ENCODE measurements around the gene BATF.

The BATF gene

DNA sequence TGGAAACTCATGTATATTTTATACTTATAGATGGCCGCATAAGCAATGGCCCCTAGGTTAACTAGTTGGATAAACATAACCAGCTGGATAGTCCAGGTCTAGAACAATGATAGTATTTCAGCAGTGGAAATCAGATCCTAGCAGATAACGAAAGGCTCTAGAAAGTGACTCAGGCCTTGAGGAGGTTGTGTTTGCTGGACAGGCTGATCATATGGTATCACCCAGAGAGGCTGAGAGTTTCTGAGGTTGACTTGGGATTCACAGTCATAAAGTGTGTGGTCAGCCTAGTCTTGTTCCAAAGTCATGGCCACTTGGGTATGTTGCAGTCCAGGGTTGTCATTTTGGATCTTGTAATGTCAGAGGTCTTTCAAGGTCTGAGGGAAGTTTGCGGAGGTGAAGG lies 73.0 kb downstream of the BATF start:
- no peak for DNase-seq (ENCODE audit: low read depth)
- H3K4me3 ChIP-seq (ENCODE audit: low read length), result no peak overlapping the region
- no peak for TF ChIP-seq CTCF (conservative IDR thresholded peaks at IDR 0.05; ENCODE audit: low read depth, low read length)

Data from retinal pigment epithelial cell (primary cell).